ENCODE data around the gene MED26. TPM values are rescaled to one million over a fixed set of nuclear protein-coding genes. Genes with fewer than 3 reads are reported as not detected.

The MED26 gene
- total RNA-seq, 1 experiment from 2014 or later = 9.0 TPM

GRCh38 chr19:16607819-16608218 lies 20.2 kb downstream of the MED26 start:
- DNase-seq = no peak
- H3K4me1 Mint-ChIP-seq (ENCODE audit: low read depth, unreplicated experiment) = peaks cover 8% of the 10 kb centered on the region
- H3K4me3 Mint-ChIP-seq (ENCODE audit: low read depth, unreplicated experiment) = no peak overlapping the region
- H3K36me3 Mint-ChIP-seq (ENCODE audit: insufficient read depth, unreplicated experiment) = no peaks in the 10 kb centered on the region
- no TSS peak for BruUV-seq (replicated peaks)
- no peaks in the 10 kb centered on the region for H3K9me3 Mint-ChIP-seq (ENCODE audit: low read depth, unreplicated experiment)
- no peak overlapping the region for H3K27ac Mint-ChIP-seq (ENCODE audit: unreplicated experiment)
- TF ChIP-seq, protein P1, sequence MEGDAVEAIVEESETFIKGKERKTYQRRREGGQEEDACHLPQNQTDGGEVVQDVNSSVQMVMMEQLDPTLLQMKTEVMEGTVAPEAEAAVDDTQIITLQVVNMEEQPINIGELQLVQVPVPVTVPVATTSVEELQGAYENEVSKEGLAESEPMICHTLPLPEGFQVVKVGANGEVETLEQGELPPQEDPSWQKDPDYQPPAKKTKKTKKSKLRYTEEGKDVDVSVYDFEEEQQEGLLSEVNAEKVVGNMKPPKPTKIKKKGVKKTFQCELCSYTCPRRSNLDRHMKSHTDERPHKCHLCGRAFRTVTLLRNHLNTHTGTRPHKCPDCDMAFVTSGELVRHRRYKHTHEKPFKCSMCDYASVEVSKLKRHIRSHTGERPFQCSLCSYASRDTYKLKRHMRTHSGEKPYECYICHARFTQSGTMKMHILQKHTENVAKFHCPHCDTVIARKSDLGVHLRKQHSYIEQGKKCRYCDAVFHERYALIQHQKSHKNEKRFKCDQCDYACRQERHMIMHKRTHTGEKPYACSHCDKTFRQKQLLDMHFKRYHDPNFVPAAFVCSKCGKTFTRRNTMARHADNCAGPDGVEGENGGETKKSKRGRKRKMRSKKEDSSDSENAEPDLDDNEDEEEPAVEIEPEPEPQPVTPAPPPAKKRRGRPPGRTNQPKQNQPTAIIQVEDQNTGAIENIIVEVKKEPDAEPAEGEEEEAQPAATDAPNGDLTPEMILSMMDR (IDR thresholded peaks at IDR 0.05; ENCODE audit: unreplicated experiment) = no peak
- H3K27me3 Mint-ChIP-seq (ENCODE audit: unreplicated experiment) = no peaks in the 10 kb centered on the region
- intact Hi-C loops (cut with micrococcal nuclease; ENCODE audit: unreplicated experiment) = no loop called here
- CTCF ChIA-PET = no interaction called here

DNA sequence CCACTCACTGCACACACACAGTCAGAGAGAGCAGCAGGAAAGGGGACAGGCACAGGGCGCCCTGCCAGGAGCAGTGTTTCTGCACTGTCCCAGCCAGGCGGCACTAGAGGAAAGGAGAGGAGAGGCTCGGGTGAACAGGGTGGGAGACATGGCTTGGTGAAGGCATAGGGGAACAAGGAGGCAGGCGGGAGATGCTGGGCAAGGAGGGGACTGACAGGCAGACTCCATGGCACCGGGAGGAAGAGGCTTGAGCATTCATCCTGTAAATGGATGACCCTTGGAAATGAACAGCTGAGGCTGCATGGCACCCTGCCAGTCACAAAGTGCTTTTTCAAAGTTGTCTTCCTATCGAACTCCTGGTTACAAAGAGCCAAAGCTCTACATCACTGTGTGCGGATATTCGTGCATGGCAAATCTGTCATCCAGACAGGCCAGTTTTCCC lies 22.4 kb downstream of the MED26 start:
- Mint-ChIP-seq H3K36me3 (ENCODE audit: insufficient read depth, unreplicated experiment) (peaks cover 4% of the 10 kb centered on the region), H3K4me1 (ENCODE audit: low read depth, unreplicated experiment) (peaks cover 8% of the 10 kb centered on the region), H3K27ac (ENCODE audit: unreplicated experiment) (no peak overlapping the region), H3K9me3 (ENCODE audit: low read depth, unreplicated experiment) (no peaks in the 10 kb centered on the region), H3K4me3 (ENCODE audit: low read depth, unreplicated experiment) (no peak overlapping the region), H3K27me3 (ENCODE audit: unreplicated experiment) (no peaks in the 10 kb centered on the region)
- no peak for DNase-seq
- TF ChIP-seq, protein P1 (IDR thresholded peaks at IDR 0.05; ENCODE audit: unreplicated experiment) = no peak
- CTCF ChIA-PET = interaction anchor here (0.6 kb wide), 1 partner anchor 903 kb away, joined by 5 read pairs; no protein-coding TSS in a partner anchor
- intact Hi-C loops (cut with micrococcal nuclease; ENCODE audit: unreplicated experiment) = no loop called here
- no TSS peak for BruUV-seq (replicated peaks)

GRCh38 chr19:16605115-16605514 lies 22.9 kb downstream of the MED26 start:
- intact Hi-C loops (cut with micrococcal nuclease; ENCODE audit: unreplicated experiment) = no loop called here
- Mint-ChIP-seq H3K4me3 (ENCODE audit: low read depth, unreplicated experiment) (no peak overlapping the region), H3K9me3 (ENCODE audit: low read depth, unreplicated experiment) (no peaks in the 10 kb centered on the region)

GRCh38 chr19:16604615-16605014 lies 23.4 kb downstream of the MED26 start:
- BruUV-seq (replicated peaks) = no TSS peak
- intact Hi-C loops (cut with micrococcal nuclease; ENCODE audit: unreplicated experiment) = no loop called here

More at GRCh38 chr19:16605115-16605514, 22.9 kb downstream of the MED26 start:
- Mint-ChIP-seq H3K4me1 (ENCODE audit: low read depth, unreplicated experiment) (peaks cover 8% of the 10 kb centered on the region), H3K27me3 (ENCODE audit: unreplicated experiment) (no peaks in the 10 kb centered on the region), H3K36me3 (ENCODE audit: insufficient read depth, unreplicated experiment) (peaks cover 4% of the 10 kb centered on the region), H3K27ac (ENCODE audit: unreplicated experiment) (no peak overlapping the region)
- CTCF ChIA-PET = no interaction called here
- TF ChIP-seq, protein P1 (IDR thresholded peaks at IDR 0.05; ENCODE audit: unreplicated experiment) = no peak
- BruUV-seq (replicated peaks) = no TSS peak
- DNase-seq = no peak

More at GRCh38 chr19:16604615-16605014, 23.4 kb downstream of the MED26 start:
- no peak overlapping the region for H3K4me3 Mint-ChIP-seq (ENCODE audit: low read depth, unreplicated experiment)
- H3K27me3 Mint-ChIP-seq (ENCODE audit: unreplicated experiment) = no peaks in the 10 kb centered on the region
- H3K4me1 Mint-ChIP-seq (ENCODE audit: low read depth, unreplicated experiment) = peaks cover 8% of the 10 kb centered on the region
- CTCF ChIA-PET = no interaction called here
- H3K27ac Mint-ChIP-seq (ENCODE audit: unreplicated experiment) = no peak overlapping the region
- no peak for DNase-seq
- H3K9me3 Mint-ChIP-seq (ENCODE audit: low read depth, unreplicated experiment) = no peaks in the 10 kb centered on the region
- H3K36me3 Mint-ChIP-seq (ENCODE audit: insufficient read depth, unreplicated experiment) = peaks cover 4% of the 10 kb centered on the region
- TF ChIP-seq, protein P1 (IDR thresholded peaks at IDR 0.05; ENCODE audit: unreplicated experiment) = no peak
